HG03064 (cell line): Measurements from ENCODE around the gene CCDC190.
"Not testable (repeated sequence)": the region's sequence is repeated elsewhere in the genome, so short reads cannot be mapped to it uniquely, and the experiment has no call there.

Experiments used
- ATAC-seq: cut with Tn5 transposase; IDR thresholded peaks from one replicate; pipeline ENCODE4 v1.9.1; 2021; ENCODE audit warnings: low read depth; ENCODE audit not compliant: unreplicated experiment

Gene CCDC190

GRCh38 chr1:162838863-162839262 lies 22.1 kb downstream of the CCDC190 start:
- ATAC-seq = no peak

- ATAC-seq = peak; percentile 92
These were observed 25.6 kb downstream of the CCDC190 start for GRCh38 chr1:162835157-162835899.

GRCh38 chr1:162832470-162832869 lies 28.5 kb downstream of the CCDC190 start:
- no peak for ATAC-seq

- no peak for ATAC-seq
These were observed 31.7 kb downstream of the CCDC190 start for GRCh38 chr1:162829268-162829667.

- ATAC-seq = no peak
These were observed 37.0 kb downstream of the CCDC190 start for GRCh38 chr1:162823771-162824525.

GRCh38 chr1:162823231-162823630 lies 37.7 kb downstream of the CCDC190 start:
- no peak for ATAC-seq

- ATAC-seq = no peak
These were observed 38.4 kb downstream of the CCDC190 start for GRCh38 chr1:162822391-162823200.

- not testable (repeated sequence) for ATAC-seq
These were observed 42.3 kb downstream of the CCDC190 start for GRCh38 chr1:162818666-162819065.

GRCh38 chr1:162818136-162818535 lies 42.8 kb downstream of the CCDC190 start:
- ATAC-seq = not testable (repeated sequence)

GRCh38 chr1:162812357-162812756 lies 48.6 kb downstream of the CCDC190 start:
- ATAC-seq = not testable (repeated sequence)

- not testable (repeated sequence) for ATAC-seq
These were observed 53.5 kb downstream of the CCDC190 start for GRCh38 chr1:162807503-162807902.
